ENCODE results near the gene CCDC200. TPM values are rescaled to one million over a fixed set of nuclear protein-coding genes. Genes with fewer than 3 reads are reported as not detected.
A peak's percentile ranks its signal among the peaks of the same experiment; 100 is the strongest.
"Not testable (repeated sequence)": the region's sequence is repeated elsewhere in the genome, so short reads cannot be mapped to it uniquely, and the experiment has no call there.

The CCDC200 gene
- total RNA-seq, 2 experiments from 2014 or later = not detected

- H3K79me2 ChIP-seq (ENCODE audit: insufficient read depth, low read depth, low read length) = no peaks in the 10 kb centered on the region
- no peaks in the 10 kb centered on the region; the same call in 1 of the 2 replicates for H3K36me3 ChIP-seq (ENCODE audit: insufficient read depth, low read length)
- H4K20me1 ChIP-seq (ENCODE audit: insufficient read depth, low read length) = no peaks in the 10 kb centered on the region
- peak overlapping the region; percentile 91 for H3K4me2 ChIP-seq (ENCODE audit: low read length)
- H3K9me2 ChIP-seq (ENCODE audit: insufficient read depth, low read length) = no peaks in the 10 kb centered on the region
- H3K4me1 ChIP-seq (ENCODE audit: insufficient read depth, low read length, poor library complexity, severe bottlenecking) = peaks cover 32% of the 10 kb centered on the region
- peak overlapping the region; percentile 71 for H3K27ac ChIP-seq (ENCODE audit: low read depth, low read length, poor library complexity, severe bottlenecking)
- DNase-seq (ENCODE audit: low spot score) = no peak
- BruUV-seq (replicated peaks) = no TSS peak
- TF ChIP-seq EZH2phosphoT487 (IDR thresholded peaks at IDR 0.05; ENCODE audit: borderline replicate concordance, low read depth, low read length) = no peak
- TF ChIP-seq CTCF (conservative IDR thresholded peaks at IDR 0.05; ENCODE audit: low read length) = no peak; the same call in 1 of the 2 replicates
- ChIA-PET POLR2A (interaction anchor here (1.1 to 1.4 kb wide), 3 partner anchors 11 to 105 kb away, joined by 4 to 5 read pairs (median 5); partner anchors contain the start of gene NBR1), CTCF (ENCODE audit: unreplicated experiment) (no interaction called here)
- H3K9me3 ChIP-seq (ENCODE audit: low read length) = no peaks in the 10 kb centered on the region
- H2AFZ ChIP-seq (ENCODE audit: low read length) = peak overlapping the region; percentile 93; the same call in 1 of the 2 replicates
- intact Hi-C loops (cut with micrococcal nuclease; ENCODE audit: unreplicated experiment) = loop anchor here (5.0 kb wide), 1 partner anchor 188 kb away; the partner anchor contains the start of gene VAT1
- peak overlapping the region; percentile 70 for H3K4me3 ChIP-seq (ENCODE audit: low read depth, low read length, poor library complexity, severe bottlenecking)
Measured at GRCh38 chr17:43210576-43210975, 17.8 kb downstream of the CCDC200 start.

- H3K9me3 ChIP-seq (ENCODE audit: low read length); H3K4me2 ChIP-seq (ENCODE audit: low read length); H3K4me3 ChIP-seq (ENCODE audit: low read depth, low read length, poor library complexity, severe bottlenecking); DNase-seq (ENCODE audit: low spot score); H4K20me1 ChIP-seq (ENCODE audit: insufficient read depth, low read length); H3K9me2 ChIP-seq (ENCODE audit: insufficient read depth, low read length); H3K4me1 ChIP-seq (ENCODE audit: insufficient read depth, low read length, poor library complexity, severe bottlenecking); CTCF ChIA-PET (ENCODE audit: unreplicated experiment); H3K79me2 ChIP-seq (ENCODE audit: insufficient read depth, low read depth, low read length); H2AFZ ChIP-seq (ENCODE audit: low read length); intact Hi-C loops (cut with micrococcal nuclease; ENCODE audit: unreplicated experiment); H3K27ac ChIP-seq (ENCODE audit: low read depth, low read length, poor library complexity, severe bottlenecking): not testable (repeated sequence)
- peaks cover 42% of the 10 kb centered on the region for H3K36me3 ChIP-seq (ENCODE audit: insufficient read depth, low read length)
- POLR2A ChIA-PET = interaction anchor here (1.0 kb wide), 1 partner anchor 14 kb away, joined by 6 read pairs; no protein-coding TSS in a partner anchor
- BruUV-seq (replicated peaks) = TSS peak; percentile 54
Measured at GRCh38 chr17:43203013-43203412, 25.4 kb downstream of the CCDC200 start.

- TF ChIP-seq EZH2phosphoT487 (IDR thresholded peaks at IDR 0.05; ENCODE audit: borderline replicate concordance, low read depth, low read length) (no peak), CTCF (conservative IDR thresholded peaks at IDR 0.05; ENCODE audit: low read length) (no peak)
- no peaks in the 10 kb centered on the region for H3K79me2 ChIP-seq (ENCODE audit: insufficient read depth, low read depth, low read length)
- intact Hi-C loops (cut with micrococcal nuclease; ENCODE audit: unreplicated experiment) = no loop called here
- peak; percentile 43 for DNase-seq (ENCODE audit: low spot score)
- POLR2A ChIA-PET = interaction anchor here (0.9 to 1.3 kb wide), 2 partner anchors 11 to 71 kb away, joined by 4 to 5 read pairs; partner anchors contain the start of gene TMEM106A
- H4K20me1 ChIP-seq (ENCODE audit: insufficient read depth, low read length) = no peaks in the 10 kb centered on the region
- H3K9me3 ChIP-seq (ENCODE audit: low read length) = no peaks in the 10 kb centered on the region
- peaks cover 7% of the 10 kb centered on the region for H3K4me1 ChIP-seq (ENCODE audit: insufficient read depth, low read length, poor library complexity, severe bottlenecking)
- no peak overlapping the region for H3K4me3 ChIP-seq (ENCODE audit: low read depth, low read length, poor library complexity, severe bottlenecking)
- no peaks in the 10 kb centered on the region for H3K9me2 ChIP-seq (ENCODE audit: insufficient read depth, low read length)
- no peak overlapping the region for H3K4me2 ChIP-seq (ENCODE audit: low read length)
- H3K36me3 ChIP-seq (ENCODE audit: insufficient read depth, low read length) = peaks cover 56% of the 10 kb centered on the region
- no TSS peak for BruUV-seq (replicated peaks)
- H3K27ac ChIP-seq (ENCODE audit: low read depth, low read length, poor library complexity, severe bottlenecking) = no peak overlapping the region
- H2AFZ ChIP-seq (ENCODE audit: low read length) = no peak overlapping the region
- CTCF ChIA-PET (ENCODE audit: unreplicated experiment) = interaction anchor here (1.0 kb wide), 1 partner anchor 13 kb away, joined by 5 read pairs; no protein-coding TSS in a partner anchor
Measured at GRCh38 chr17:43200127-43200526, 28.3 kb downstream of the CCDC200 start.

Measured in OCI-LY7 (cell line).